MCF 10A (cell line): ENCODE results near the gene GPAM. TPM values are rescaled to one million over a fixed set of nuclear protein-coding genes. Genes with fewer than 3 reads are reported as not detected.
A peak's percentile ranks its signal among the peaks of the same experiment; 100 is the strongest.

Source experiments
- BruUV-seq: library from RNA; stranded (reverse); fragments of 400-500 nt; replicated peaks from 2 replicates; lab custom pipeline; 2021; lab: Mats Ljungman, UMichigan
- CTCF ChIA-PET: fragments of 300-600 bp; sonication (Branson Sonifier 250); formaldehyde crosslinking; extraction: SDS; loops from one replicate; lab custom pipeline; 2021; ENCODE audit warnings: antibody characterized with exemption, inconsistent platforms; lab: Yijun Ruan, JAX
- POLR2A ChIA-PET: fragments of 300-600, 350-650 bp; sonication (Branson Sonifier 250); formaldehyde crosslinking; extraction: SDS; loops from one replicate; lab custom pipeline; 2020; ENCODE audit warnings: antibody characterized with exemption, inconsistent platforms; lab: Yijun Ruan, JAX
- DNase-seq: peaks from one replicate; pipeline ENCODE4 v3.0.0-alpha.2; 2018; ENCODE audit not compliant: unreplicated experiment
- H3K27ac Mint-ChIP-seq: one replicate; pipeline ENCODE4 v1.8.0; 2022; ENCODE audit warnings: mild to moderate bottlenecking, low read depth, mixed read lengths; ENCODE audit not compliant: unreplicated experiment
- H3K27me3 Mint-ChIP-seq: one replicate; pipeline ENCODE4 v1.8.0; 2022; ENCODE audit warnings: mixed read lengths; ENCODE audit not compliant: insufficient read depth, unreplicated experiment
- H3K36me3 Mint-ChIP-seq: one replicate; pipeline ENCODE4 v1.8.0; 2022; ENCODE audit warnings: mild to moderate bottlenecking, moderate library complexity, mixed read lengths; ENCODE audit not compliant: insufficient read depth, unreplicated experiment
- H3K4me1 Mint-ChIP-seq: one replicate; pipeline ENCODE4 v1.8.0; 2022; ENCODE audit warnings: mixed read lengths; ENCODE audit not compliant: insufficient read depth, unreplicated experiment
- H3K4me3 Mint-ChIP-seq: one replicate; pipeline ENCODE4 v1.8.0; 2022; ENCODE audit warnings: mild to moderate bottlenecking, moderate library complexity, mixed read lengths; ENCODE audit not compliant: unreplicated experiment
- H3K9me3 Mint-ChIP-seq: one replicate; pipeline ENCODE4 v1.8.0; 2022; ENCODE audit warnings: mixed read lengths; ENCODE audit not compliant: unreplicated experiment
- CTCF ChIP-seq: fragments of 200-600 bp; IDR thresholded peaks from one replicate; pipeline ENCODE4 v1.8.0; 2022; ENCODE audit warnings: antibody characterized with exemption, mild to moderate bottlenecking; ENCODE audit not compliant: unreplicated experiment
- intact Hi-C: fragments of 100-400 bp; cut with micrococcal nuclease; formaldehyde crosslinking; loops from 2 replicates; pipeline ENCODE4 v1.14.1; 2022
- total RNA-seq: library from RNA; stranded (reverse); gene quantifications from 2 replicates; pipeline ENCODE4 v1.2.3, GENCODE V29; 2022

The GPAM gene
- total RNA-seq, 1 experiment from 2014 or later, result 20.4 TPM

GRCh38 chr10:112137154-112137987 lies 46.2 kb downstream of the GPAM start:
- H3K9me3 Mint-ChIP-seq, result no peaks in the 10 kb centered on the region
- H3K4me3 Mint-ChIP-seq, result no peak overlapping the region
- POLR2A ChIA-PET, result interaction anchor here (0.6 to 0.7 kb wide), 2 partner anchors 1062 to 1065 kb away, joined by 3 read pairs; no protein-coding TSS in a partner anchor
- no peaks in the 10 kb centered on the region for H3K4me1 Mint-ChIP-seq
- intact Hi-C loops, result loop anchor here (1.0 to 10.0 kb wide), 5 partner anchors 171 to 1523 kb away; partner anchors contain the start of gene ADRA2A
- peak; percentile 95 for TF ChIP-seq CTCF
- H3K27me3 Mint-ChIP-seq, result no peaks in the 10 kb centered on the region
- BruUV-seq, result no TSS peak
- peaks cover 6% of the 10 kb centered on the region for H3K36me3 Mint-ChIP-seq
- peak; percentile 68 for DNase-seq
- H3K27ac Mint-ChIP-seq, result no peak overlapping the region
- CTCF ChIA-PET, result interaction anchor here (0.6 to 7.3 kb wide), 103 partner anchors 8 to 1907 kb away, joined by 3 to 113 read pairs (median 4); partner anchors contain the start of genes ADRA2A and GPAM

DNA sequence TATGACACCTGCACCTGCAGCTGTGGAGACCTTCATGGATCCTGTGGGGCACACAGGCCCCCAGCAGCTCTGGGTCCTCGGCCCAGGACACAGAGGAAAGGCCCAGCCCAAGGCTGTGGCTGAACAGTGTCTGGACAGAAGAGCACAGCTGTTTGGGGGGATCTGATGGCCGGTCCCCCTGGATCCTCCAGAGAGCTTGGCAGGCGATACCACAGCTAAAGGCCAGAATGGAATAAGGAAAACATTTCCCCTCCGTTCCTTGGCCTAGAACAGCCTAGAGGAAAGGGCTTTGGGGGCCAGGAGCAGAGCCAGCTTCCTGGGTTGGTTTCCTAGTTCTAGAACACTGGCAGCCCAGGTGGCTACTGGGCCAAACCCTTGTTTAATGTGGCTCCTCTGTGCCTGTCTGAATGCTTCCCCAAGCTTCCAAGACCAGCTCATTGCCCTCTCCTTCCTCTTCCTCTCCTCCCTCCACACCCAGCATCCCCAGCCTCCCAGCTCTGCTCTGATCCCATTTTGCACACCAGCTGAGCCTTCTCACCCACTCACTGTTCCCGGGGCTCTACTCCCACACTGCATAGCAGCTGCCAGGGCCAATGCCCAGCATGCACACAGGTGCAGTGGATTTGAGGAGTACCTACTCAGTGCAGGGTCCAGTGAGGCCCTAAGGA lies 46.9 kb downstream of the GPAM start:
- TF ChIP-seq CTCF, result no peak
- Mint-ChIP-seq H3K27ac (no peak overlapping the region), H3K27me3 (no peaks in the 10 kb centered on the region), H3K9me3 (no peaks in the 10 kb centered on the region), H3K4me3 (no peak overlapping the region), H3K36me3 (peaks cover 6% of the 10 kb centered on the region), H3K4me1 (no peaks in the 10 kb centered on the region)
- POLR2A ChIA-PET, result interaction anchor here (0.7 kb wide), 1 partner anchor 1061 kb away, joined by 3 read pairs; no protein-coding TSS in a partner anchor
- intact Hi-C loops, result loop anchor here (1.0 to 10.0 kb wide), 5 partner anchors 172 to 1522 kb away; partner anchors contain the start of gene ADRA2A
- CTCF ChIA-PET, result interaction anchor here (0.6 to 7.3 kb wide), 88 partner anchors 9 to 1906 kb away, joined by 3 to 113 read pairs (median 4); partner anchors contain the start of genes ADRA2A and GPAM
- no peak for DNase-seq
- no TSS peak for BruUV-seq

DNA sequence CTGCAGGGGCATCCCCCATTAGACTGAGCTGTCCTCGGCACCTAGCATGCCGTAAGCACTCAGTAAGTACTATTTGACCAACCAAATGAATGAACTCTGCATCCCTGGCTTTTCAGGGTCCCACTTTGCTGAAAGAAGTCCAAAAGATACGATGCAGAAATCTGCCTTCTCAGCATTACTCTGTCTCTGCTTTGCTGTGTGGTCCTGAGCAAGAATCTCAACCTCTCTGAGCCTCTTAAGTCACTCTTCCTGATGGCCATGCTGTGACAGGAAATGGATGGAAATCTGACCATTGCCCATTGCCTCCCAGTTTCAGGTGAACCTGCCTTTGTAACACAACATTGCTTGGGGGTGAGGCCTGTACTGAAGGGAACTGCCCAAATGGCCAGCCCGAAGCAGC lies 48.0 kb downstream of the GPAM start:
- Mint-ChIP-seq H3K27ac (no peak overlapping the region), H3K27me3 (no peaks in the 10 kb centered on the region), H3K9me3 (no peaks in the 10 kb centered on the region), H3K36me3 (peaks cover 6% of the 10 kb centered on the region), H3K4me3 (no peak overlapping the region), H3K4me1 (no peaks in the 10 kb centered on the region)
- no peak for TF ChIP-seq CTCF
- intact Hi-C loops, result loop anchor here (5.0 to 10.0 kb wide), 2 partner anchors 1058 to 1521 kb away; partner anchors contain the start of gene ADRA2A
- POLR2A ChIA-PET, result no interaction called here
- no TSS peak for BruUV-seq
- CTCF ChIA-PET, result interaction anchor here (0.6 to 7.3 kb wide), 14 partner anchors 9 to 1061 kb away, joined by 3 to 113 read pairs (median 6); partner anchors contain the start of genes ADRA2A, GPAM, VTI1A and ZDHHC6
- DNase-seq, result no peak
